ENCODE results near the gene HPSE.

DNA sequence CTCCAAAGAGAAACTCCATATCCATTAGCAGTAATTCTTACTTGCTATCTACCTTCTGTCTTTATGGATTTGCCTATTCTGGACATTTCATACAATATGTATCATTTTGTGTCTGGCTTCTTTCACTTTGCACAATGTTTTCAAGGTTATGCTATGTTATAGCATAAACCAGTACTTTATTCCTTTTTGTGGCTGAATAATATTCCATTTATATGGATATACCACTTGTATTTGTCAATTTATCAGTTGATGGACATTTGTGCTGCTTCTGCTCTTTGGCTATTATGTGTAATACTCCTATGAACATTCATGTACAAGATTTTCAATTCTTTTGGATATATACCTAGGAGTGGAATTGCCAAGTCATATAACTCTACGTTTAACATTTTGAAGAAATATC is 18.9 kb upstream of the HPSE start:
- TF ChIP-seq, protein P1, sequence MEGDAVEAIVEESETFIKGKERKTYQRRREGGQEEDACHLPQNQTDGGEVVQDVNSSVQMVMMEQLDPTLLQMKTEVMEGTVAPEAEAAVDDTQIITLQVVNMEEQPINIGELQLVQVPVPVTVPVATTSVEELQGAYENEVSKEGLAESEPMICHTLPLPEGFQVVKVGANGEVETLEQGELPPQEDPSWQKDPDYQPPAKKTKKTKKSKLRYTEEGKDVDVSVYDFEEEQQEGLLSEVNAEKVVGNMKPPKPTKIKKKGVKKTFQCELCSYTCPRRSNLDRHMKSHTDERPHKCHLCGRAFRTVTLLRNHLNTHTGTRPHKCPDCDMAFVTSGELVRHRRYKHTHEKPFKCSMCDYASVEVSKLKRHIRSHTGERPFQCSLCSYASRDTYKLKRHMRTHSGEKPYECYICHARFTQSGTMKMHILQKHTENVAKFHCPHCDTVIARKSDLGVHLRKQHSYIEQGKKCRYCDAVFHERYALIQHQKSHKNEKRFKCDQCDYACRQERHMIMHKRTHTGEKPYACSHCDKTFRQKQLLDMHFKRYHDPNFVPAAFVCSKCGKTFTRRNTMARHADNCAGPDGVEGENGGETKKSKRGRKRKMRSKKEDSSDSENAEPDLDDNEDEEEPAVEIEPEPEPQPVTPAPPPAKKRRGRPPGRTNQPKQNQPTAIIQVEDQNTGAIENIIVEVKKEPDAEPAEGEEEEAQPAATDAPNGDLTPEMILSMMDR (IDR thresholded peaks at IDR 0.05): no peak
- TF ChIP-seq TEAD4 (IDR thresholded peaks at IDR 0.05; ENCODE audit: borderline replicate concordance, insufficient read depth) (no peak), EP300 (IDR thresholded peaks at IDR 0.05; ENCODE audit: borderline replicate concordance in 1 of 2, low read depth in 1 of 2, low read length in 1 of 2) (no peak), POLR2AphosphoS5 (IDR thresholded peaks at IDR 0.05; ENCODE audit: low read depth, low read length) (no peak), NRF1 (IDR thresholded peaks at IDR 0.05; ENCODE audit: low read depth, low read length) (no peak), SMC3 (IDR thresholded peaks at IDR 0.05; ENCODE audit: low read depth, low read length) (no peak)
- TF ChIP-seq, protein P2, sequence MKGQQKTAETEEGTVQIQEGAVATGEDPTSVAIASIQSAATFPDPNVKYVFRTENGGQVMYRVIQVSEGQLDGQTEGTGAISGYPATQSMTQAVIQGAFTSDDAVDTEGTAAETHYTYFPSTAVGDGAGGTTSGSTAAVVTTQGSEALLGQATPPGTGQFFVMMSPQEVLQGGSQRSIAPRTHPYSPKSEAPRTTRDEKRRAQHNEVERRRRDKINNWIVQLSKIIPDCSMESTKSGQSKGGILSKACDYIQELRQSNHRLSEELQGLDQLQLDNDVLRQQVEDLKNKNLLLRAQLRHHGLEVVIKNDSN (IDR thresholded peaks at IDR 0.05; ENCODE audit: borderline replicate concordance, low read depth): no peak
- TF ChIP-seq, protein P3, sequence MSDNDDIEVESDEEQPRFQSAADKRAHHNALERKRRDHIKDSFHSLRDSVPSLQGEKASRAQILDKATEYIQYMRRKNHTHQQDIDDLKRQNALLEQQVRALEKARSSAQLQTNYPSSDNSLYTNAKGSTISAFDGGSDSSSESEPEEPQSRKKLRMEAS (IDR thresholded peaks at IDR 0.05; ENCODE audit: low read depth): no peak
